Activated CD4-positive, alpha-beta T cell treated with anti-CD3 and anti-CD28 coated beads, Interleukin-10, Interleukin-2, amounts not matched to agents 100 ng/mL and 50 ng/mL, durations not matched to agents 16 hours and 8 hours (primary cell): Measurements from ENCODE around the gene PYM1.
"Not testable (repeated sequence)": the region's sequence is repeated elsewhere in the genome, so short reads cannot be mapped to it uniquely, and the experiment has no call there.

Experiments
- DNase-seq: peaks from one replicate; pipeline ENCODE4 v3.0.0-alpha.2; 2020

The PYM1 gene

GRCh38 chr12:55938826-55939501, 11.3 kb upstream of the PYM1 start:
- no peak for DNase-seq

- no peak for DNase-seq
These were observed 10.3 kb upstream of the PYM1 start for GRCh38 chr12:55937981-55938380.

- no peak for DNase-seq
These were observed 8.1 kb upstream of the PYM1 start for GRCh38 chr12:55935738-55936151.

- no peak for DNase-seq
These were observed 7.1 kb upstream of the PYM1 start for GRCh38 chr12:55934773-55935172.

GRCh38 chr12:55933799-55934742, 6.4 kb upstream of the PYM1 start:
- DNase-seq, result no peak

- no peak for DNase-seq
These were observed 5.6 kb upstream of the PYM1 start for GRCh38 chr12:55933169-55933798.

- peak; percentile 69 for DNase-seq
These were observed 4.8 kb upstream of the PYM1 start for GRCh38 chr12:55932551-55932910.

- DNase-seq, result no peak
These were observed 4.3 kb upstream of the PYM1 start for GRCh38 chr12:55931780-55932550.

- no peak for DNase-seq
These were observed 3.7 kb upstream of the PYM1 start for GRCh38 chr12:55931317-55931779.

- DNase-seq, result peak; percentile 87
These were observed 3.1 kb upstream of the PYM1 start, which contains the start of gene DGKA for GRCh38 chr12:55930771-55931316. Gene DGKA (plus strand): TSS chr12:55931162. CDS start chr12:55936504, 5,342 bp downstream.

GRCh38 chr12:55929306-55929791, 1.7 kb upstream of the PYM1 start:
- DNase-seq, result peak; percentile 95

- peak; percentile 96 for DNase-seq
These were observed 731 bp downstream of the PYM1 start for GRCh38 chr12:55926738-55927587.

- DNase-seq, result no peak
These were observed 1.6 kb downstream of the PYM1 start for GRCh38 chr12:55925870-55926737.

- no peak for DNase-seq
These were observed 2.3 kb downstream of the PYM1 start for GRCh38 chr12:55925371-55925770.

GRCh38 chr12:55923648-55924047, 4.0 kb downstream of the PYM1 start:
- DNase-seq, result not testable (repeated sequence)

- DNase-seq, result no peak
These were observed 5.6 kb downstream of the PYM1 start for GRCh38 chr12:55922126-55922525.

GRCh38 chr12:55919032-55919431, 8.7 kb downstream of the PYM1 start:
- not testable (repeated sequence) for DNase-seq

GRCh38 chr12:55915482-55915859, 12.2 kb downstream of the PYM1 start:
- DNase-seq, result no peak

GRCh38 chr12:55912908-55913307, 14.8 kb downstream of the PYM1 start:
- DNase-seq, result no peak

GRCh38 chr12:55909513-55909884, 18.2 kb downstream of the PYM1 start:
- DNase-seq, result no peak
